Measurements from ENCODE around the gene GGA2. TPM values are rescaled to one million over a fixed set of nuclear protein-coding genes. Genes with fewer than 3 reads are reported as not detected.

Gene GGA2
- total RNA-seq, 1 experiment from 2014 or later, result 142 TPM

DNA sequence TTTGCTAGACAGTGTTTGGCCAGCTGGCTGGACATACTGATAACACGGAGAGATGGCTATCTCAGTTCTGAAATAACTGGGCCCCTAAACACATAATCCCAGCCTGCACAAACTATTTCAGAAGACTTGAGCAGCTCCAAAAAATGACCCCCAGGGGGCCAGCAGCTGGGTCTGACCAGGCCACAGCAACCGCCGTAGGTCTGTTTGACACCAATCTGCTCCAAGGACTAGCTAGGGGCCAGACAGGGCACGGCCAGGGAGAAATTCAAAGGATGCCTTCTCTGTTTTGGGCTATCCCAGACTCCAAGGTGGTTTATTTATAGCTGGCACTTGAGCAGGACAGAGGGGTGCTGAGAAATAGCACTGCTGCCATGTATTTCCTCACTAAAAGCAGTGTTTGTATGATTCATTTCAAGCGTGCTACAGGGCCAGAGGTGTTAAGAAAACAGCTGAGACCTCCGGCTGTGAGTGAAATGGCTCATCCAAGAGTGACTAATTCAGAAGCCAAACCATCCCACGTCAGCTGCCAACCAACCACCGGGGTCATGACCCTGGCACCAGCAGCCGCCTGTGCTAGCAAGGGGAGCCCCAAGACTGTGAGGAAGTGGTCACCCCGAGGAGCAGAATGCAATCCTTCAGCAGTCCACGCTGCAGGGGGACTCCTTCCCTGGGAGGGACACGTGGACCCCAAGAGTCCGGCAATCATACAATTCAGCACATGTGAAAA is 5.7 kb downstream of the GGA2 start:
- POLR2A ChIA-PET (ENCODE audit: low non-redundant PET), result no interaction called here
- no peaks in the 10 kb centered on the region for H3K27me3 ChIP-seq (replicated peaks; ENCODE audit: insufficient read depth, low read depth, low read length, poor library complexity)
- peaks cover 27% of the 10 kb centered on the region for H3K4me1 ChIP-seq (ENCODE audit: insufficient read depth, low read length, poor library complexity, severe bottlenecking)
- TF ChIP-seq EZH2 (IDR thresholded peaks at IDR 0.05; ENCODE audit: borderline replicate concordance, low read depth, low read length, poor library complexity, severe bottlenecking), result no peak
- TF ChIP-seq, protein P1, sequence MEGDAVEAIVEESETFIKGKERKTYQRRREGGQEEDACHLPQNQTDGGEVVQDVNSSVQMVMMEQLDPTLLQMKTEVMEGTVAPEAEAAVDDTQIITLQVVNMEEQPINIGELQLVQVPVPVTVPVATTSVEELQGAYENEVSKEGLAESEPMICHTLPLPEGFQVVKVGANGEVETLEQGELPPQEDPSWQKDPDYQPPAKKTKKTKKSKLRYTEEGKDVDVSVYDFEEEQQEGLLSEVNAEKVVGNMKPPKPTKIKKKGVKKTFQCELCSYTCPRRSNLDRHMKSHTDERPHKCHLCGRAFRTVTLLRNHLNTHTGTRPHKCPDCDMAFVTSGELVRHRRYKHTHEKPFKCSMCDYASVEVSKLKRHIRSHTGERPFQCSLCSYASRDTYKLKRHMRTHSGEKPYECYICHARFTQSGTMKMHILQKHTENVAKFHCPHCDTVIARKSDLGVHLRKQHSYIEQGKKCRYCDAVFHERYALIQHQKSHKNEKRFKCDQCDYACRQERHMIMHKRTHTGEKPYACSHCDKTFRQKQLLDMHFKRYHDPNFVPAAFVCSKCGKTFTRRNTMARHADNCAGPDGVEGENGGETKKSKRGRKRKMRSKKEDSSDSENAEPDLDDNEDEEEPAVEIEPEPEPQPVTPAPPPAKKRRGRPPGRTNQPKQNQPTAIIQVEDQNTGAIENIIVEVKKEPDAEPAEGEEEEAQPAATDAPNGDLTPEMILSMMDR (conservative IDR thresholded peaks at IDR 0.05; ENCODE audit: low read depth, low read length), result no peak
- CTCF ChIA-PET, result no interaction called here
- H3K4me3 ChIP-seq (ENCODE audit: low read depth, low read length, poor library complexity, severe bottlenecking), result no peak overlapping the region
- no TSS peak for BruUV-seq (replicated peaks)
- no peaks in the 10 kb centered on the region for H3K36me3 ChIP-seq (ENCODE audit: insufficient read depth, low read length, poor library complexity, severe bottlenecking)
- DNase-seq (ENCODE audit: low spot score), result peak; percentile 74
- peak overlapping the region; percentile 57 for H3K27ac ChIP-seq (ENCODE audit: low read depth, low read length, poor library complexity, severe bottlenecking)
- H3K9me3 ChIP-seq (ENCODE audit: low read depth, low read length, poor library complexity, severe bottlenecking), result no peaks in the 10 kb centered on the region
- intact Hi-C loops (cut with micrococcal nuclease; ENCODE audit: unreplicated experiment), result no loop called here

DNA sequence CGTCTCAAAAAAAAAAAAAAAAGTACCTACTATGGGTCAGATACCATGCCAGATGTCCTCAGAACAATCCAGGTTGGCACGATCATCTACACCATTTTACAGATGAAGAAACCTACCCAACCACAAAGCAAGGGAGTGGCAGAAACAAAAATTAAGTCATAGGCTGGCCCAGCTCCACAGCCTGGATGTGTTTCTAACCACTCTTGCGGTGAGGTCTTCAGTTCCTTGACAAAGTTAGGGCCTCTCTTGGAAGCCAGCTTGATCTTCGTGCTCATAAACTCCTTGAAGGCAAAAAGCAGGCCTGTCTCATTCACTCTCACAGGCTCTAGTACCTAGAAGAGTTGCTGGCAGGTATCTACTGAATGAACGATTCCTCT is 6.2 kb downstream of the GGA2 start:
- Histone ChIP-seq H3K4me1 (ENCODE audit: insufficient read depth, low read length, poor library complexity, severe bottlenecking) (peaks cover 27% of the 10 kb centered on the region), H3K27ac (ENCODE audit: low read depth, low read length, poor library complexity, severe bottlenecking) (no peak overlapping the region), H3K9me3 (ENCODE audit: low read depth, low read length, poor library complexity, severe bottlenecking) (no peaks in the 10 kb centered on the region), H3K27me3 (replicated peaks; ENCODE audit: insufficient read depth, low read depth, low read length, poor library complexity) (no peaks in the 10 kb centered on the region), H3K36me3 (ENCODE audit: insufficient read depth, low read length, poor library complexity, severe bottlenecking) (no peaks in the 10 kb centered on the region), H3K4me3 (ENCODE audit: low read depth, low read length, poor library complexity, severe bottlenecking) (no peak overlapping the region)
- POLR2A ChIA-PET (ENCODE audit: low non-redundant PET), result no interaction called here
- DNase-seq (ENCODE audit: low spot score), result no peak
- TF ChIP-seq, protein P1 (conservative IDR thresholded peaks at IDR 0.05; ENCODE audit: low read depth, low read length), result no peak
- TF ChIP-seq EZH2 (IDR thresholded peaks at IDR 0.05; ENCODE audit: borderline replicate concordance, low read depth, low read length, poor library complexity, severe bottlenecking), result no peak
- BruUV-seq (replicated peaks), result no TSS peak
- CTCF ChIA-PET, result no interaction called here
- intact Hi-C loops (cut with micrococcal nuclease; ENCODE audit: unreplicated experiment), result no loop called here

DNA sequence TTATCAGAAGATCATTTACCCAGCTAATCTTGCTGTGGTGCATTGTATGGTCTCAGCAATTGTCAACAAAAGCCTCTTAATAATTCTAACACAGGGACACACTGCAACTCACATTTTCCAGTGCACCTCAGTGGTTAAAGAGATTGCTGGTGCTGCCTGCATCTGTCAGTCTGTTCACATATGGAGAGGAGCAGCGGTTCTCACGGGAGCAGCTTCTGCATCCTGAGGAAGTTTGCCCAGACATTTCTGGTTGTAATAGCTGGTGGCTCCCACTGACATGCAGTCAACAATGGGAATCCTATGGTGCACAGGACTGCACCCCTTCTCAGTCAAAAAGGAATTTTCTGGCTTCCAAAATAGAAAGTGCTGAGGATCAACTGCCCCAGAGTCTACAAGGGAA is 7.8 kb downstream of the GGA2 start:
- intact Hi-C loops (cut with micrococcal nuclease; ENCODE audit: unreplicated experiment), result no loop called here
- POLR2A ChIA-PET (ENCODE audit: low non-redundant PET), result no interaction called here

More for the DNA sequence above, 7.8 kb downstream of the GGA2 start:
- Histone ChIP-seq H3K9me3 (ENCODE audit: low read depth, low read length, poor library complexity, severe bottlenecking) (no peaks in the 10 kb centered on the region), H3K27me3 (replicated peaks; ENCODE audit: insufficient read depth, low read depth, low read length, poor library complexity) (no peaks in the 10 kb centered on the region), H3K4me1 (ENCODE audit: insufficient read depth, low read length, poor library complexity, severe bottlenecking) (peaks cover 21% of the 10 kb centered on the region), H3K27ac (ENCODE audit: low read depth, low read length, poor library complexity, severe bottlenecking) (no peak overlapping the region), H3K36me3 (ENCODE audit: insufficient read depth, low read length, poor library complexity, severe bottlenecking) (no peaks in the 10 kb centered on the region), H3K4me3 (ENCODE audit: low read depth, low read length, poor library complexity, severe bottlenecking) (no peak overlapping the region)
- no peak for TF ChIP-seq EZH2 (IDR thresholded peaks at IDR 0.05; ENCODE audit: borderline replicate concordance, low read depth, low read length, poor library complexity, severe bottlenecking)
- TF ChIP-seq, protein P1 (conservative IDR thresholded peaks at IDR 0.05; ENCODE audit: low read depth, low read length), result no peak
- no TSS peak for BruUV-seq (replicated peaks)
- CTCF ChIA-PET, result no interaction called here
- no peak for DNase-seq (ENCODE audit: low spot score)

Data from A673 (cell line).